ENCODE data around the gene CHN1. TPM values are rescaled to one million over a fixed set of nuclear protein-coding genes. Genes with fewer than 3 reads are reported as not detected.

Gene CHN1
- total RNA-seq, 2 donors from 2014 or later: 13.3 to 30.7 TPM

- no peak overlapping the region for H3K4me3 ChIP-seq
- H3K27ac ChIP-seq: no peak overlapping the region
Measured at GRCh38 chr2:174774886-174775285, 230.3 kb downstream of the CHN1 start.

DNA sequence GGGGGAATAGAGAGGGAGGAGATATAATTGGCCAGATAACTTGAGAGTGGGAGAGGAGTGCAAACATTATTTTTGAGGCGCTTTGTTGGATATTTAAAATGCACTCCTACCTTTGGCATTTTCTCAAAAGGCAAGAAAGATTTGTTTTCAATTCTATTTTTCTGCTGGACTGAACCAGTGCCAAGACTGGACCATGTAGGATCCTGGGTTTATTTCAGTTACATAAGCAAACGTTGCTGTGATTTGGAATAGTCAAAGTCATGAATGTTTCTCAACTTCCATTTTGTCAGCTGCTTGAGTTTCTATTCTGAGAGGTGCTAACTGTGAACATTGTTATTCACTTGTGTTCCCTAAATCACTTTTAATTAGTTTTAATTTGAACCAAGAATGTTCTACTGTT is 232.0 kb downstream of the CHN1 start:
- no peaks in the 10 kb centered on the region for H3K27me3 ChIP-seq (replicated peaks; ENCODE audit: insufficient read depth)
- no peak overlapping the region for H3K4me3 ChIP-seq
- peaks cover 6 to 17% of the 10 kb centered on the region in 2 donors for H3K4me1 ChIP-seq (ENCODE audit: control insufficient read depth in 1 of 2, low read depth in 2 of 2)
- no peak for ATAC-seq (ENCODE audit: insufficient number of reproducible peaks, low FRiP score, low read depth)
- no peak overlapping the region for H3K27ac ChIP-seq
- no peak for DNase-seq (ENCODE audit: low spot score)
- no peaks in the 10 kb centered on the region for H3K36me3 ChIP-seq
- H3K9me3 ChIP-seq: no peaks in the 10 kb centered on the region
- no peak for TF ChIP-seq CTCF (IDR thresholded peaks at IDR 0.05)

More at GRCh38 chr2:174774886-174775285, 230.3 kb downstream of the CHN1 start:
- ATAC-seq (ENCODE audit: insufficient number of reproducible peaks, low FRiP score, low read depth): no peak
- Histone ChIP-seq H3K4me1 (ENCODE audit: control insufficient read depth in 1 of 2, low read depth in 2 of 2) (peaks cover 6 to 17% of the 10 kb centered on the region in 2 donors), H3K9me3 (no peaks in the 10 kb centered on the region), H3K36me3 (no peaks in the 10 kb centered on the region), H3K27me3 (replicated peaks; ENCODE audit: insufficient read depth) (no peaks in the 10 kb centered on the region)
- no peak for TF ChIP-seq CTCF (IDR thresholded peaks at IDR 0.05)
- DNase-seq (ENCODE audit: low spot score): no peak

- DNase-seq (ENCODE audit: low spot score) (no peak), ATAC-seq (ENCODE audit: insufficient number of reproducible peaks, low FRiP score, low read depth) (no peak)
- no peaks in the 10 kb centered on the region for H3K36me3 ChIP-seq
- no peaks in the 10 kb centered on the region for H3K27me3 ChIP-seq (replicated peaks; ENCODE audit: insufficient read depth)
- no peak overlapping the region for H3K27ac ChIP-seq
- H3K9me3 ChIP-seq: no peaks in the 10 kb centered on the region
- H3K4me3 ChIP-seq: peak overlapping the region; percentile 15
- peaks cover 6 to 17% of the 10 kb centered on the region in 2 donors for H3K4me1 ChIP-seq (ENCODE audit: control insufficient read depth in 1 of 2, low read depth in 2 of 2)
- no peak for TF ChIP-seq CTCF (IDR thresholded peaks at IDR 0.05)
Measured at GRCh38 chr2:174772472-174772801, 232.7 kb downstream of the CHN1 start.

DNA sequence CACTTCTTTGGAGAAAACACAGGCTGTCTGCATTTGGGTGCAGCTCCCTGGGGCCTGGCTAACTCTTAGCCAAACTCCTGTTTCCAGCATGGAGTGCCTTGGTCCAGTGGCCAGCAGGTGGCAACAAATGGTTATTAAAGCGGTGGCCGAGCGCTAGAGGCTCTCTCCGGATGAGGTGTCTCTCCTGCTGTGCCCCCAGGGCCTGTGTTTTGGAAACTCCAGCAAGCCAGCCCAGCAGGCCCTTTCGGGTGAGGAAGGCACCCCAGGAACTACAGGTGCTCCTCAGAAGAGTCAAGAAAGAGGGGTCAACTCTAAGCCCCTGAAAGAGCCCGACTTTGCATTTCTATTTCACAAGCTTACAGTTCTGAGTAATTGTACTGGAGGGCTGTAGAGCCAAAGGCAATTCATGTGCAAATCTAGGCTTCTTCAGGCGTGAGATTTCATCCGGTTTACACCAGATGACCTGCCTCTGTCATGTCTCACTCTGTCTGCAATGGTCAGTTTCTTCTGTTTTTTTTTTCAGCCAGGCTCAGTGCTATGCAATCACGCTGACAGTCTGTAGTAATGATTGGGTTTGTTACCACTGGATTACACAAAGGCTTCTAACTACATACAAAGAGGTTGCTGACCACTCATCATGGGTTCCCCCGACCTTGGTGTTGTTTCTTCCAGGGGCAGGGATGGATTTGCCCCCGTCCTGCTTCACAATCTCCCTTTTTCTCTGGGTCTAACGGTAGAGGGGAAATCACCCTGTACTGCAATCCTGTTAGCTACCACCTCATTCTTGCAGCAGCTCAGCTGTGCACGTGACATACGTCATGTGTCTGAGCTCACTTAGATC is 233.3 kb downstream of the CHN1 start:
- Histone ChIP-seq H3K4me1 (ENCODE audit: control insufficient read depth in 1 of 2, low read depth in 2 of 2) (peaks cover 6 to 17% of the 10 kb centered on the region in 2 donors), H3K27me3 (replicated peaks; ENCODE audit: insufficient read depth) (no peaks in the 10 kb centered on the region), H3K9me3 (no peaks in the 10 kb centered on the region), H3K36me3 (no peaks in the 10 kb centered on the region), H3K27ac (no peak overlapping the region), H3K4me3 (peak overlapping the region; percentile 27)
- DNase-seq (ENCODE audit: low spot score): peak; percentile 10
- peak; percentile 82 for TF ChIP-seq CTCF (IDR thresholded peaks at IDR 0.05)
- ATAC-seq (ENCODE audit: insufficient number of reproducible peaks, low FRiP score, low read depth): peak; percentile 65

DNA sequence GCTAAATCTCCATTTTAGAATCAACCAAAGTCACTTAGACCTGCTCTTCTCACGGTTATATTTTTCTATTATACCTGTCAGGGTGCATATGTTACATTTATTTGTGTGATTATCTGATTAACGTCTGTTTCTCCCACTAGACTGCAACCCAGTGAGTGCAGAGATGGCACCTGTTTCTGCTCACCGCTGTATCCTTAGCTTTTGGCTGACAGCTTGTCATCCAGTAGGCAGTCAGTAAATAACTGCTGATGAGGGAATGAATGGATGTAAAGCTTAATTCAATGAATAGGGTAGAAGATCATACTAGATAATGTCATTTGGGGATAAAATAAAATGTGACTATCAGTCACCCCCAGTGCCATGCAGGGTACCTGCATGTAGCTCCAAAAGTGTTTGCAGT is 234.0 kb downstream of the CHN1 start:
- H3K36me3 ChIP-seq: no peaks in the 10 kb centered on the region
- no peak for TF ChIP-seq CTCF (IDR thresholded peaks at IDR 0.05)
- H3K27ac ChIP-seq: no peak overlapping the region
- DNase-seq (ENCODE audit: low spot score) (no peak), ATAC-seq (ENCODE audit: insufficient number of reproducible peaks, low FRiP score, low read depth) (no peak)
- peaks cover 6 to 17% of the 10 kb centered on the region in 2 donors for H3K4me1 ChIP-seq (ENCODE audit: control insufficient read depth in 1 of 2, low read depth in 2 of 2)
- H3K9me3 ChIP-seq: no peaks in the 10 kb centered on the region
- no peaks in the 10 kb centered on the region for H3K27me3 ChIP-seq (replicated peaks; ENCODE audit: insufficient read depth)
- H3K4me3 ChIP-seq: no peak overlapping the region
